Measurements from ENCODE around the gene DNAJC5G.
"Not testable (repeated sequence)": the region's sequence is repeated elsewhere in the genome, so short reads cannot be mapped to it uniquely, and the experiment has no call there.

Gene DNAJC5G

DNA sequence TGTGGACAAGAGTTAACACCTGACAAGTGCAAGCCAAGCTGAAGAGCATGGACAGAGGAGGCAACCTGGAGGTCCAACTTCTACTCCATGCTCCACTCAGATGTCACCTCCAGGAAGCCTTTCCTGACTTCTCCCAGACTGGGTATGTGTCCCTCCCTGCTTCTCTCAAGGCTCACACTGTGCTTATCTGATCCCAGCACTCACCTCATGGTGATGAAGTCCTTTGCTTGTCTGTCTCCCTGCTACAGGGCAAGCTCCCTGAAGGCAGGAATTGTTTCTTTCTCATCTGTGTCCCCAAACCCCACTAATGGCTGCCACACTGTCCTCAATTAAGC, 9.7 kb upstream of the DNAJC5G start:
- Histone ChIP-seq H3K27me3 (ENCODE audit: low read depth, low read length) (peaks cover 45% of the 10 kb centered on the region), H3K4me2 (ENCODE audit: low read length) (no peak overlapping the region), H3K27ac (ENCODE audit: low read length) (no peak overlapping the region), H2AFZ (ENCODE audit: low read depth, low read length) (no peak overlapping the region), H3K9me3 (ENCODE audit: insufficient read depth, low read length) (no peaks in the 10 kb centered on the region), H3K36me3 (replicated peaks; ENCODE audit: low read depth, low read length) (no peaks in the 10 kb centered on the region), H3K4me3 (ENCODE audit: low read length) (no peak overlapping the region), H3K79me2 (ENCODE audit: low read length) (no peaks in the 10 kb centered on the region), H3K4me1 (ENCODE audit: low read length) (peaks cover under 1% of the 10 kb centered on the region; the same call in 1 of the 2 replicates), H4K20me1 (ENCODE audit: insufficient read depth, low read length) (no peaks in the 10 kb centered on the region), H3K9ac (ENCODE audit: low read length) (no peak overlapping the region)
- TF ChIP-seq, protein P1, sequence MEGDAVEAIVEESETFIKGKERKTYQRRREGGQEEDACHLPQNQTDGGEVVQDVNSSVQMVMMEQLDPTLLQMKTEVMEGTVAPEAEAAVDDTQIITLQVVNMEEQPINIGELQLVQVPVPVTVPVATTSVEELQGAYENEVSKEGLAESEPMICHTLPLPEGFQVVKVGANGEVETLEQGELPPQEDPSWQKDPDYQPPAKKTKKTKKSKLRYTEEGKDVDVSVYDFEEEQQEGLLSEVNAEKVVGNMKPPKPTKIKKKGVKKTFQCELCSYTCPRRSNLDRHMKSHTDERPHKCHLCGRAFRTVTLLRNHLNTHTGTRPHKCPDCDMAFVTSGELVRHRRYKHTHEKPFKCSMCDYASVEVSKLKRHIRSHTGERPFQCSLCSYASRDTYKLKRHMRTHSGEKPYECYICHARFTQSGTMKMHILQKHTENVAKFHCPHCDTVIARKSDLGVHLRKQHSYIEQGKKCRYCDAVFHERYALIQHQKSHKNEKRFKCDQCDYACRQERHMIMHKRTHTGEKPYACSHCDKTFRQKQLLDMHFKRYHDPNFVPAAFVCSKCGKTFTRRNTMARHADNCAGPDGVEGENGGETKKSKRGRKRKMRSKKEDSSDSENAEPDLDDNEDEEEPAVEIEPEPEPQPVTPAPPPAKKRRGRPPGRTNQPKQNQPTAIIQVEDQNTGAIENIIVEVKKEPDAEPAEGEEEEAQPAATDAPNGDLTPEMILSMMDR (IDR thresholded peaks at IDR 0.05; ENCODE audit: low read depth, low read length) = no peak
- no peak for TF ChIP-seq EZH2phosphoT487 (IDR thresholded peaks at IDR 0.05; ENCODE audit: low read depth)

- H3K9ac ChIP-seq (ENCODE audit: low read length); H3K4me2 ChIP-seq (ENCODE audit: low read length); H3K4me3 ChIP-seq (ENCODE audit: low read length); H3K9me3 ChIP-seq (ENCODE audit: insufficient read depth, low read length); H3K36me3 ChIP-seq (replicated peaks; ENCODE audit: low read depth, low read length); H4K20me1 ChIP-seq (ENCODE audit: insufficient read depth, low read length); H3K4me1 ChIP-seq (ENCODE audit: low read length); H3K27ac ChIP-seq (ENCODE audit: low read length); H2AFZ ChIP-seq (ENCODE audit: low read depth, low read length); H3K79me2 ChIP-seq (ENCODE audit: low read length): not testable (repeated sequence)
- peaks cover 25% of the 10 kb centered on the region for H3K27me3 ChIP-seq (ENCODE audit: low read depth, low read length)
Observed at GRCh38 chr2:27268296-27268695, 6.9 kb upstream of the DNAJC5G start.

- no peak overlapping the region for H3K4me2 ChIP-seq (ENCODE audit: low read length)
- H3K27me3 ChIP-seq (ENCODE audit: low read depth, low read length) = peaks cover 21% of the 10 kb centered on the region
- no peak overlapping the region for H2AFZ ChIP-seq (ENCODE audit: low read depth, low read length)
- H3K27ac ChIP-seq (ENCODE audit: low read length) = no peak overlapping the region
- no peaks in the 10 kb centered on the region for H4K20me1 ChIP-seq (ENCODE audit: insufficient read depth, low read length)
- no peak overlapping the region for H3K9ac ChIP-seq (ENCODE audit: low read length)
- peaks cover 6% of the 10 kb centered on the region; the same call in 1 of the 2 replicates for H3K4me1 ChIP-seq (ENCODE audit: low read length)
- no peaks in the 10 kb centered on the region for H3K79me2 ChIP-seq (ENCODE audit: low read length)
- no peaks in the 10 kb centered on the region for H3K9me3 ChIP-seq (ENCODE audit: insufficient read depth, low read length)
- H3K36me3 ChIP-seq (replicated peaks; ENCODE audit: low read depth, low read length) = no peaks in the 10 kb centered on the region
- no peak overlapping the region for H3K4me3 ChIP-seq (ENCODE audit: low read length)
- TF ChIP-seq EZH2phosphoT487 (IDR thresholded peaks at IDR 0.05; ENCODE audit: low read depth) = no peak
- TF ChIP-seq, protein P1 (IDR thresholded peaks at IDR 0.05; ENCODE audit: low read depth, low read length) = no peak
Observed at GRCh38 chr2:27270131-27270530, 5.1 kb upstream of the DNAJC5G start.

- H3K36me3 ChIP-seq (replicated peaks; ENCODE audit: low read depth, low read length) = no peaks in the 10 kb centered on the region
- H3K4me2 ChIP-seq (ENCODE audit: low read length) = no peak overlapping the region
- no peak overlapping the region for H3K27ac ChIP-seq (ENCODE audit: low read length)
- no peak overlapping the region; the same call in 1 of the 2 replicates for H2AFZ ChIP-seq (ENCODE audit: low read depth, low read length)
- no peak overlapping the region for H3K9ac ChIP-seq (ENCODE audit: low read length)
- H3K4me1 ChIP-seq (ENCODE audit: low read length) = peaks cover 6% of the 10 kb centered on the region; the same call in 1 of the 2 replicates
- no peaks in the 10 kb centered on the region for H3K9me3 ChIP-seq (ENCODE audit: insufficient read depth, low read length)
- peaks cover 21% of the 10 kb centered on the region for H3K27me3 ChIP-seq (ENCODE audit: low read depth, low read length)
- H3K4me3 ChIP-seq (ENCODE audit: low read length) = no peak overlapping the region
- no peaks in the 10 kb centered on the region for H3K79me2 ChIP-seq (ENCODE audit: low read length)
- no peaks in the 10 kb centered on the region for H4K20me1 ChIP-seq (ENCODE audit: insufficient read depth, low read length)
- no peak for TF ChIP-seq EZH2phosphoT487 (IDR thresholded peaks at IDR 0.05; ENCODE audit: low read depth)
- TF ChIP-seq, protein P1 (IDR thresholded peaks at IDR 0.05; ENCODE audit: low read depth, low read length) = no peak
Observed at GRCh38 chr2:27270670-27271069, 4.6 kb upstream of the DNAJC5G start.
